GM23248 (cell line): ENCODE data around the gene SCRN2.

Source experiments
- EZH2 ChIP-seq: fragments of 200-600 bp; sonication (generic); IDR thresholded peaks from 2 replicates; pipeline ENCODE4 v1.6.1; 2018; ENCODE audit warnings: antibody characterized with exemption, mild to moderate bottlenecking; ENCODE audit not compliant: insufficient read depth, poor library complexity, severe bottlenecking
- EZH2phosphoT487 ChIP-seq: fragments of 200-600 bp; sonication (generic); IDR thresholded peaks from 2 replicates; pipeline ENCODE4 v1.6.1; 2018; ENCODE audit warnings: antibody characterized with exemption, moderate library complexity, mild to moderate bottlenecking, low read depth; ENCODE audit not compliant: insufficient read depth

DNA sequence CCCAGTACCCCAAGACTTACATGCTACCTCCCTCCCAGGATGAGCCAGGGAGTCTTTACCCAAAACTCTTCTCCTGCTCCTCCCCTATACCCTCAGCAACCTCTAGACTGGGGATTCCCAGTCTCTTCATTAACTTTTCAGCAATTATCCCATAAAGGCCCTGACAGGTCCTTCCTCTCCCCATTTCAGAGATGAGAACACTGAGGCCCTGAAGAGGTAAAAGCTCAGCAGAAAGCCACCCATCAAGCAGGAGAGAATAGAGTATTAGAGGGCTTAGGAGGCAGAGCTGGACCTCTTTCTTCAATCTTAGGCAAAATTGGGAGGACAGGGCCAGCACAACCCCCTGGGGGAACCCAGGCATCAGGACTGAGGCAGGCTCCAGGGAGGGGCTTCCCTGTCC, 15.8 kb upstream of the SCRN2 start:
- no peak for TF ChIP-seq EZH2phosphoT487
- no peak for TF ChIP-seq EZH2
